ENCODE measurements around the gene SLC15A4.

DNA sequence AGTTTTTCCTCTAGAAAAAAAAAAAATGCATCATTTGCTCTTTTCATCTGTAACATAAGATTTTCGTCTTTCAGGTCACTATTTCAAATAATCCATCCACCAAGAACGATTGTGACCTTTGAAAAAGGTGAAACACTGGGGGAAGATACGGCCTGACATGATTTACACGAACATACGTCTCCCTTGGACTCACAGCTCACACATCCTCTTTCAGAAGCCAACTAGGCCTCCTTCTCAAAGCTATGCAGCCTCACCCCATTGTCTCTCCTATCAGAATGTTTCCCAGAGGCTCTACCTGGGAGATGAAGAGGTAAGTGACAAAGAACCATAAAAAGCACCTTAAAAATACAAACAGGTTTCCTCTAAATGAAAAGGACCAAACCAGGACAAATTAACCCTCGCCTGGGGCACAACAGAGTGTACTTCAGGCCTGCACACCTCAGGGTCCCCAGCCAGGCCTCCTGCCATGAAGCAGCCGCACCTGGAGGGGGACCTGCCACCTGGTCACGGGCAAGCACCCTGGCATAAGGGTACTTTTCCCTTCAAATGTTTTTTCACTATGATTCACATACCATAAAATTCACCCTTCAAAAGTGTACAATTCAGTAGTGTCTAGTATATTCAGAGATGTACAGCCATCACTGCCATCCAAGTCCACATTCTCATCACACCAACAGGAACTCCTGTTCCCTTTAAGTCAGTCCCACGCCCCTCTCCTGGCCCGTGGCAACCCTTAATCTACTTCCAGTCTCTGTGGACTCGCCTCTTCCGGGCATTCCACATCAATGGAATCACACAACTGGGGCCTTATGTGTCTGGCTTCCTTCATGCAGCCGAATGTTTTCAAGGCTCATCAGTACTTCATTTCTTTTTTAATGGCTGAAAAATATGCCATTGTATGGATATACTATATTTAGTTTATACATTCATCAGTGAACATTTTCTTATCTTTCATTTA is 5.4 kb downstream of the SLC15A4 start:
- TF ChIP-seq, protein P1, sequence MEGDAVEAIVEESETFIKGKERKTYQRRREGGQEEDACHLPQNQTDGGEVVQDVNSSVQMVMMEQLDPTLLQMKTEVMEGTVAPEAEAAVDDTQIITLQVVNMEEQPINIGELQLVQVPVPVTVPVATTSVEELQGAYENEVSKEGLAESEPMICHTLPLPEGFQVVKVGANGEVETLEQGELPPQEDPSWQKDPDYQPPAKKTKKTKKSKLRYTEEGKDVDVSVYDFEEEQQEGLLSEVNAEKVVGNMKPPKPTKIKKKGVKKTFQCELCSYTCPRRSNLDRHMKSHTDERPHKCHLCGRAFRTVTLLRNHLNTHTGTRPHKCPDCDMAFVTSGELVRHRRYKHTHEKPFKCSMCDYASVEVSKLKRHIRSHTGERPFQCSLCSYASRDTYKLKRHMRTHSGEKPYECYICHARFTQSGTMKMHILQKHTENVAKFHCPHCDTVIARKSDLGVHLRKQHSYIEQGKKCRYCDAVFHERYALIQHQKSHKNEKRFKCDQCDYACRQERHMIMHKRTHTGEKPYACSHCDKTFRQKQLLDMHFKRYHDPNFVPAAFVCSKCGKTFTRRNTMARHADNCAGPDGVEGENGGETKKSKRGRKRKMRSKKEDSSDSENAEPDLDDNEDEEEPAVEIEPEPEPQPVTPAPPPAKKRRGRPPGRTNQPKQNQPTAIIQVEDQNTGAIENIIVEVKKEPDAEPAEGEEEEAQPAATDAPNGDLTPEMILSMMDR (IDR thresholded peaks at IDR 0.05) = no peak
- no peak for TF ChIP-seq POLR2A (IDR thresholded peaks at IDR 0.05)
